Measurements from ENCODE around the gene EGR4.
A peak's percentile ranks its signal among the peaks of the same experiment; 100 is the strongest.

Gene EGR4

GRCh38 chr2:73293534-73294171 lies at the start of gene EGR4:
EGR4 (minus strand) TSS chr2:73293548; CDS start chr2:73293317, 231 bp downstream.
- peak; percentile 91 to 95 for DNase-seq

GRCh38 chr2:73341039-73341438 lies 47.7 kb upstream of the EGR4 start:
- DNase-seq: no peak

GRCh38 chr2:73339201-73339600 lies 45.9 kb upstream of the EGR4 start:
- DNase-seq: no peak

GRCh38 chr2:73337828-73338227 lies 44.5 kb upstream of the EGR4 start:
- no peak for DNase-seq

GRCh38 chr2:73334620-73335019 lies 41.3 kb upstream of the EGR4 start:
- no peak for DNase-seq

GRCh38 chr2:73334045-73334444 lies 40.7 kb upstream of the EGR4 start:
- no peak for DNase-seq

- DNase-seq: no peak
Measured at GRCh38 chr2:73333564-73333963, 40.2 kb upstream of the EGR4 start.

- DNase-seq: no peak
Measured at GRCh38 chr2:73324126-73324725, 30.9 kb upstream of the EGR4 start.

GRCh38 chr2:73323551-73323950 lies 30.2 kb upstream of the EGR4 start:
- no peak for DNase-seq

- DNase-seq: no peak
Measured at GRCh38 chr2:73314441-73314840, 21.1 kb upstream of the EGR4 start.

- DNase-seq: no peak
Measured at GRCh38 chr2:73307720-73308119, 14.4 kb upstream of the EGR4 start.

GRCh38 chr2:73301636-73302035 lies 8.3 kb upstream of the EGR4 start:
- no peak for DNase-seq

- DNase-seq: no peak
Measured at GRCh38 chr2:73300926-73301325, 7.6 kb upstream of the EGR4 start.

GRCh38 chr2:73297586-73297985 lies 4.2 kb upstream of the EGR4 start:
- DNase-seq: no peak

GRCh38 chr2:73297151-73297559 lies 3.8 kb upstream of the EGR4 start:
- no peak for DNase-seq

GRCh38 chr2:73295751-73296400 lies 2.5 kb upstream of the EGR4 start:
- DNase-seq: no peak

GRCh38 chr2:73294239-73294638 lies 891 bp upstream of the EGR4 start:
- no peak for DNase-seq

GRCh38 chr2:73292906-73293533 lies 328 bp downstream of the EGR4 start:
- DNase-seq: peak in 1 of 2 donors; percentile 16

- DNase-seq: no peak
Measured at GRCh38 chr2:73292316-73292905, 937 bp downstream of the EGR4 start.

- no peak for DNase-seq
Measured at GRCh38 chr2:73291461-73292315, 1.7 kb downstream of the EGR4 start.

- peak; percentile 40 to 62 for DNase-seq
Measured at GRCh38 chr2:73291093-73291460, 2.3 kb downstream of the EGR4 start.

GRCh38 chr2:73290049-73290839 lies 3.1 kb downstream of the EGR4 start:
- DNase-seq: peak; percentile 41 to 68
